DMS153 treated with DMSO at 0.1 percent for 48 hours (cell line): ENCODE data around the gene TREH.
A peak's percentile ranks its signal among the peaks of the same experiment; 100 is the strongest.
"Not testable (repeated sequence)": the region's sequence is repeated elsewhere in the genome, so short reads cannot be mapped to it uniquely, and the experiment has no call there.

ENCODE experiments used
- DNase-seq: peaks from one replicate; lab custom pipeline; 2025; ENCODE audit not compliant: unreplicated experiment; lab: John Stamatoyannopoulos, UW

The TREH gene

DNA sequence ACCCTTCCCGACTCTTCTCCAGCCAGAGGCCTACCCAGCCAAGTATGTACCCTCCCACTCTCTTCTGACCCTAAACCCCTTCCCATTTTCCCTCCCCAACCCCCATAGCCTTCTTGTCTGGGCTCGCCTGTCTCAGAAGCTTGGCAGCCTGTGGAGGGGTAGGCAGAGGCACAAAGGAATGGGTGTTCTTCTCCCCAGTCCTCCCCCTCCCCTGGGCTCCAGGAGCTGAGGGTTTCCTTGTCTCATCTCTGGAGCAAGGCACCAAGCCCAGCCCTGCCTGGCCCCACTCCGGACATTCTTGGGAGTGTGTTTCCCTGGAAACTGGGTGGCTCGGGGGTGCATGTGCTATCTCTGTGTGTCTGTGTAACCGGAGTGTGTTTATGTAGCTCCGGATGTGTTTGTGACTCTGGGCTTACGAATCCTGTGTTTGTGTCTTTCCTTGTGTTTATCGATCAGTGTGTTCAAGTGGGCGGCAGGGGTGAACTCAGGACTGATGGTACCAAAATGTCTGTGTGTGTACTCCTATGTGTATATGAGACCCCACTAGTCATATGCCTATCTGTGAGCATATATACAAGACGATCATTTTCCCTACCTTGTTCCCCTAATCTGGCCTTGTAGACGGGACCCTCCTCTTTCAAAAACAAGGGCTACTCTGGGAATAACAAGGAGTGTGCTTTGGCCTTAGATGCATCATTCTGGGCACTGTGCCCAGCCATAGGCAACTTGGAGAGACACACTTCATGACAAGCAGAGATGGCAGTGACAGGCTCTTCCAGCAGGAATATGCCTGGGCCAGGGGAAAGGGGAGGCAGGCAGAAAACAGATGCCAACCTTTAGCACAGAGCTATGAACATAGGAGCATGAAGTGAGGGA, 61.1 kb downstream of the TREH start:
- no peak for DNase-seq

DNA sequence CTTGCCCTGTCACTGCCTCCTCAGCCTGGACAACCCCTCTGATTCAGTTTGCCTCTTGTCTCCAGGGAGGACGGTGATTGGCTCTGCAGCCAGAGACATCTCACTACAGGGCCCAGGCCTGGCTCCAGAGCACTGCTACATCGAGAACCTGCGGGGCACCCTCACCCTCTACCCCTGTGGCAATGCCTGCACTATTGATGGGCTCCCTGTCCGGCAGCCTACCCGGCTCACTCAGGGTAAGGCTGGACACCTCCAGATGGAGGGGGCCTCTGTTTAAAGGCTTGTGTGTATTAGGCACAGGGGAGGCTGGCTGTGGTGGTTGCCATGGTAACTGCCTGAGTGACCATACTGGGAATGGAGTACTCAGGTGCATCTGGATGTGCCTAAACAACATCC, 63.5 kb downstream of the TREH start:
- DNase-seq, result no peak

DNA sequence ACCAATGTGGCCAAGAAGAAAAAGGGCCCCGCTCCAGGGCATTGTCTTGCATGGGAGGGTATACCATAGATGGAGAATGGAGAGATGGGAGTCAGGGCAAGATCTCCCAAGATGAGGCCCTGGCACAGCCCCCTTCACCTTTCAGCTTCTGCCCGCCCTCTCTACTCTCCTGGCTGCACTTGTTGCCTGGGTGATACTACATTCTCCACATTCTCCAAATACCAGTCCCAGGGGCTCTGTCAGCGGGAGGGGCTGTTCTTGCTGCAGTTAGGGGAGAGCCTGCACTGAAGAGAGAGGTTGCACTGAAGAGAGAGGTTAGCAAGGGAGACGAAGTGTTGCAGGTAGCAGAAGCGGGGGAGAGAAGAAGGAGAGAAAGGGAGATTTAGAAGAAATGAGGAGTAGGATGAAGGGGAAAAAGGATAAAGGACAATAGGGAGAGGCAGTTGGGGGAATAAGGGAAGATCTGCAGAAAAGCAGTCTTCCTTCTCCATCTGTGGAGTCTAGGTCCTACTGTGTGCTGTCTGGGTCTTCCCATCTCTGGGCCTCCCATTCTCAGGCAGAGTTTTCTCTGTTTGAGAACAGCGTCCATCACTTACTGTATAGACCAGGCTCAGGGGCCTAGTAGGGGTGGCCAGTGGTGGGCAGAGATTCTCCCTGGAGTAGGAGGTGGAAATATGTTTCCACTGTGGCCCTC, 64.0 kb downstream of the TREH start:
- DNase-seq, result no peak

DNA sequence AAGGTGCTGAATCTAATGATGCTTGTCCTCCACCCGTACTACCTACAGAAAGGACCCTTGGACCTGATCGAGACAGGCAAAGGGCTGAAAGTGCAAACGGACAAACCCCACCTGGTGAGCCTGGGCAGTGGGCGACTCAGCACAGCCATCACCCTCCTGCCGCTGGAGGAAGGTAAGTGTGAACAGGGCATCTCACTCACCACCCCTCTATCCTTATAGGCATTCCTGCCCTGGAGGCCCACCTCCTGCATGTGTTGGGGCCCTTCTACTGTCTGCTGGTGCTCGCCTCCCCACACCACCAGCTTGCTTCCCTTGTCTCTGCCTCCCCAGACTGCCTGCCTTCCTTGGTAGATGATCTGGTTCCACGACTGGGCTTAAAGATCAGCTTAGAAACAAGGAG, 64.9 kb downstream of the TREH start:
- DNase-seq, result no peak

DNA sequence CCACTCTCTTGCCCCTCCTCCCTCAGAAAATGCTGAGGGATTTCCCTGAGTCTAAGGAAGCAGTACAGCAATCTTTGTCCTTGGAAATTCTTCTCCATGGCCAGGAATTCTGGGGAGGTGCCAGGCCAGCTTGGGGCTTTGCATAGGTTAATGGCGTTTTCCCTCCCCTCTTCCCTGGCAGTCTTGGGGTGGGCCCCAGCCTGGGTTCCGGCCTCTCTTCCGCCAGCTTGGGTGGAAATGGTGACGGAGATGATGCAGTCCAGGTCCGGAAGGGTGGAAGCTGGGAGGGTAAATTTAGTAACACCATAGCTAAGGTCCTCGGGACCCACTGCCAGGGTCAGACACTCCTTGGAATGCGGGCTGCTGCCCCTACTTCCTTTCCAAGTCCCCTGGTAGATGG, 67.1 kb downstream of the TREH start:
- DNase-seq, result no peak

DNA sequence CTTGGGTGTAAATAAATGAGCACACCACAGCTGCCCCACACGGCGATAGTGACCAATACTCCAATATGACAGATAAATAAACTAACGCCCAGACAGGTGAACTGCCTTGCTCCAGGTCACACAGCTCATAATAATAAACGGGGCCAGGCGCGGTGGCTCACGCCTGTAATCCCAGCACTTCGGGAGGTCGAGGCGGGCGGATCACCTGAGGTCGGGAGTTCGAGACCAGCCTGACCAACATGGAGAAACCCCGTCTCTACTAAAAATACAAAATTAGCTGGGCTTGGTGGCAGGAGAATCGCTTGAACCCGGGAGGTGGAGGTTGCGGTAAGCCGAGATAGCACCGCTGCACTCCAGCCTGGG, 68.0 kb downstream of the TREH start:
- DNase-seq, result not testable (repeated sequence)

DNA sequence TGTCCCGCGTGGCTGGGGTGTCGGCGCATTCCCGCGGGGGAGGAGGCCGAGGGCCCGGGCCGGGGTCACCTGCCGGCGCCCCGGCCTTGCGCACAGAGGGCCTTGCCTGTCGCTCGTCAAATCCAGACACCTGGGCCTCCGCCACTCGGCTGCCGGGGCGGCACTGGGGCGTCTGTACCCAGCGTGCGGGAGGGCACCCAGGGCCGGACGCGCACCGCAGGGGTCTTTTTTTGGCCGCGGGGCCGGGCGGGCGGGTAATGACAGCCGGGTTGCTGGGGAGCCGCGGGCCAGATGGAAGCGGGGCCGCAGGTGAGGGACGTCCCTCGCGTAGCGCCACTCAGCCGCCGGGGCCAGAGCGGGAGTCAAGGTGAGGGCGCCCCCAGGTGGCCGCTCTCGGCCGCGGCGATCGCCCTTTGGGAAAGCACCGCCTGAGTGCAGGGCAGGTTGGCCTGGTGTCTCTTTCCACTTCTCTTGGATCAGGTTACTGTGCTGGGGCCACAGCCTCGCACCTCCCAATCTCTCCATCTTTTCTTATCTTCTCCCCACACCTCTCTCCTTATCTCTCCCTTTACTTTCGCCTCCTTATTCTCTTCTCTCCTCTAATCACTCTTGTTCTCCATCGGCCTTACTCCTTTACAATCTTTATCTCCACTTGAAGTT, 68.5 kb downstream of the TREH start:
- DNase-seq, result peak; percentile 6

DNA sequence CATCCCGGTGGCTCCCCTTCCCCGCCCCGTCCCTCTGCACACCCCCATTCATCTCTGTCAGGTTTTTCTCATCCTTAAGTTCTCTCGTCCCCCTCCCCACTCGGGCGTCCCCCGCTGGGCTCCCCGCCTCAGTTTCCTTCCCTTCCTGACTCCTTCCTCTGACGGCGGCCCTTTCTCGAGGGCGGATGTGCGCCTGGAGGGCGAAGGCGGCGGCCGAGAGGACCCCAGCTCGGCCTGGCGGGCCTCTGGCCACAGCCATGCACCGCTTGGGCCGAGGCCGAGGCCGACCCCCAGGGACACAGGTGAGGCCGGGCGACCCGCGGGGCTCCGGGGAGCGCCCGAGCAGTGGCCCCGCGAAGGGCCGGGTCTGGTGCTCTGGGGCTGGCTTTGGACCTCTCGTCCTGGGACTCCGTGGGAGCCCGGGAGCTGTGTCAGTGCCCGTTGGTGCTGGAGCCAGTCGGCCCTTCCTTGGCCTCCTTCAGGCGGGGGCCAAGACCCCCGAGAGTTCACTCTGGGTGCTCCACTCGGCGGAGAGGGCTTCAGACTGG, 69.2 kb downstream of the TREH start:
- no peak for DNase-seq

DNA sequence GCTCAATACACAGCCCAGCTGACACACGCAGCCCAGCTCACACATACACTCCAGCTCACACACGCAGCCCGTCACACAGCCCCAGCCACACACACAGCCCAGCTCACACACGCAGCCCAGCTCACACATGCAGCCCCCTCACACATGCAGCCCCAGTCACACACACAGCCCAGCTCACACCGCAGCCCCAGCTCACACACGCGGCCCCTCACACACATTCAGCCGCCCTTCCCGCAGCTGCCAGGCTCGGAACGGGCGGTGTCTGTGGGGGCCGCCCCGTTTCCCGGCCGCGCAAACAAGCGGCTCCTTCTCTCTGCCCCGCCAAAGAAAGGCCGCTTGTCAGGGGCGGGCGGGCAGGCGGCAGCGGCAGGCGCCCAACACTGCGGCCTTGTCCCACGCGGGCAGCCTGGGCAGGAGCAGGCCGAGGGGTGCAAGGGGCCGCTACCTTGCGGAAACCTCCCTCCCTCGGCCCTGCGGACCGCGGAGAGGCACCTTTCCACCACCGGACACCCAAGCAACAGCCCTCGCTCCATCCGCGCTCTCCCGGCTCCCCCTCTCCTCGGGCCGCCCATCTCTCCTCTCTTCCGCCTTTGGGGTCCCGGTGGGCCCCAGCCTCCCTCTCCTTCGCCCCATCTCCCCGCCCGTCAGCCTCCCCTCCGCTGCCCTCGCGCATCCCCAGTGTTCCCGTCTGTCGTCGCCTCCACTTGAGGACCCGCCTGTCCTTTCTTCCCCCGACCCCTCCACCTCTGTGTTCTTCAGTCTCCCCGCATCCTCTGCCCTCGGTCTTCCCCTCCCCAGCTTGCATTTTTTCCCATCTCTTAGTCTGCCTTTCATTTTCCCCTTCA, 69.8 kb downstream of the TREH start:
- DNase-seq, result no peak

DNA sequence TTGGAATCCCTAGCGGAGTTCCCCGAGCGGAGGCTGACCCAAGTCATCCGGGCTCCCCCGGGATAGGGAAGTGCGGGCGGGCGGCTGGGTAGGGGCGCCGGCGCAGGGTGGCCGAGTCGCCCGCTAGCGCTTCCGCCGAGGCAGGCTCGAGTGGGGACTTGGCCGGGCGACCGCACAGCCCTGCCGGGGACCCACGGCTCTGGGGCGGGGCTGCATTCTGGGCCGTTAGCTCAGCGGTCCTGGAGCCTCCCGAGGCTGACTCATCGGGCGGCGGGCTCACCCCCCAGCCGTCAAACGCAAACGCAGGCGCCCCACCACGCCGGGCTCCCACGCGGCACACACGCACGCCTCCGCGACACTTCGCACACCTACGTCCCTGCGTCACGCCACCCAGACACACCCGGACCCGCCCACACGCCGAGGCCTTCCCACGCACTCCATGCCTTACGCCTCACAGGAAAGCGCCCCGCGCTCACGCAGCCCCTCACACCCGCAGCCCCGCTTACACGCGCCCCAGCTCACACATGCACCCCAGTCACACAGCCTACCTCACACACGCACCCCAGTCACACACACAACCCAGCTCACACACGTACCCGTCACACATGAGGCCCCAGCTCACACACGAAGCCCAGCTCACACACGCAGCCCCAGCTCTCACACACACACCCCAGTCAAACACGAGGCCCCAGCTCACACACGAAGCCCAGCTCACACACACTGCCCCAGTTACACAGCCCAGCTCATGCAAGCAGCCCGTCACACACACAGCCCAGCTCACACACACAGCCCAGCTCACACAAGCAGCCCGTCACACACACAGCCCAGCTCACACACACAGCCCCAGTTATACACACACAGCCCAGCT, 70.9 kb downstream of the TREH start:
- no peak for DNase-seq

DNA sequence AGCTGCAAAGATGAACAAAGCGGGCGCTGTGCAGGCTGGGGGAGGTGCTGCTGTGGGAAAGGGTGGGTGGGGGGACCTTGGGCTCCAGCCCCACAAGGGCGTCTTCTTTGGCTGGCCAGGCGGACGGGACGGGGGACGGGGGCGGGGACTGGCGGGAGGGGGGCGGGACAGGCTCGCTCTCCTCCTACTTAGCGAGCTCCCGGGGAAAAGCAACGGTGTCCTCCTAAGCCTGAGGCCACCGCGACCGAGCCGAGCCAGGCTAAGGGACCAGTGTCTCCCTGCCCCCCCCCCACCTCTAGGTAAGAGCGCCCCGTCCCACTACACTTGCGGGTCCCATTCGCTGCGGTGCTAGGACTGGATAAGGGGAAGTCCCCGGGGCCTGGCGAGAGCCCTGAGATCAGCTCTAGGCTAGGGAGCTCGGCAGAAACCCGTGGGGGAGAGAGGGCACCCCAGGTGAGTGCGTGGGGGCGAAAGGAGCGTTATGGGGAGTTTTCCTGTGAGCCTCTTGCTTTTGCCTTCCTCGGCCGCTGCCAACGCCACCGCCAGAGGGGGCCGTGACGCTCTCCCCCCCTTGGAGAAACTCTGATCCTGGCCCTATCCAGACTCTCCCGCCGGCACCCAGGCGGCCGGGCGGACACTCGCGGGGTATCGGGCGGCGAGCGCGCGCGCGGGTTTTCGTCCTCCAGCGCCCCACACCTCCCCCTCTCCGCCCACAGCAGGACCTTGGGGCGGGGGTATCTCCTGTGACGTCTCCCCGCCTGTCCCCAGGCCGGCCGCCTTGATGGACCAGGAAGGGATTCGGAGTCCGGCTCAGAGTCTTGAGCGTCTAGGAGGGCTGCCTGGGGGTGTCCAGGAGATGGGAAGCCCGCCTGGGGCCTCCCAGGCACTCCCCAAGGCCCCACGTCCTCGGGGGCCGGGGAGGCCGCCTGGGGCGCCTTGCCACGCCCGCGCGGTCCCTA, 71.8 kb downstream of the TREH start, which contains the start of gene PHLDB1:
Gene PHLDB1 (plus strand): TSS at position 215 of the 959 bp plus-strand sequence. CDS start 6,222 bp downstream, outside the sequence.
- DNase-seq, result no peak
